GM18951 (cell line): Measurements from ENCODE around the gene TNC.

Experiments
- POLR2A ChIP-seq: IDR thresholded peaks from 4 replicates; pipeline ENCODE4 v1.6.1; 2011; ENCODE audit warnings: mild to moderate bottlenecking; ENCODE audit not compliant: insufficient read length, insufficient read depth; ENCODE audit errors: extremely low read depth
- in situ Hi-C: fragments of 300-500 bp; cut with MboI; formaldehyde crosslinking; loops from one replicate; pipeline ENCODE4 v1.12.0; 2022; ENCODE audit warnings: low sequenced_read_pairs, mixed read lengths, inconsistent platforms; ENCODE audit not compliant: unreplicated experiment

The TNC gene

DNA sequence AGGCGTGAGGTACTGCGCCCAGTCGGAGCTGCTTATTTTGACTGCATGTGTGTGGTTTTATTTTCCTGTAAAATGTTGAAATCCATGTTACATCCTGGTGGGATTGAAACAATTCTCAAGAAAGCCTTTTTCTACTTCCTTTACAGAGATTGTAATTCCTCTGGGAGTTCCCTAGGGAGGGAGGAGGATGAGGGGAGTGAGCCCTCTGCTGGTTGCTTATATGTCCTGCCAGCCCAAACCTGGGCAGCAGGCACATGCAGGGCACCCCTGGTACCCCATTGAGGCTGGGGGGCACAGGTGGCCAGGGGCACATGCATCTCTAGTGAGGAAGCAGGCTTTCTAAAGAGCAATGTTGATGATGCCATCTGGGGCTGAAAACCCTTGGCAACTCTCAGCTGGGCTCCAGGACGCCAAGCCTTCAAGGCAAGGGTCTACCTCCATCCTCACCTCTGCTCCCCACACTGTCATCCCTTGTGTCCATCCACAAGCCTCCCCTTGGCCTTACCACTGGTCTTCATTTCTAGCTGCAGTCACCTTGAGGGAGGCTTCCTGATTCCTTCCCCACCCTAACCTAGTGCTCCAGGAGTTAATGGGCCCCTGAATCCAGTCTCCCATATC is 102.8 kb downstream of the TNC start:
- TF ChIP-seq POLR2A: no peak
- in situ Hi-C loops: no loop called here

DNA sequence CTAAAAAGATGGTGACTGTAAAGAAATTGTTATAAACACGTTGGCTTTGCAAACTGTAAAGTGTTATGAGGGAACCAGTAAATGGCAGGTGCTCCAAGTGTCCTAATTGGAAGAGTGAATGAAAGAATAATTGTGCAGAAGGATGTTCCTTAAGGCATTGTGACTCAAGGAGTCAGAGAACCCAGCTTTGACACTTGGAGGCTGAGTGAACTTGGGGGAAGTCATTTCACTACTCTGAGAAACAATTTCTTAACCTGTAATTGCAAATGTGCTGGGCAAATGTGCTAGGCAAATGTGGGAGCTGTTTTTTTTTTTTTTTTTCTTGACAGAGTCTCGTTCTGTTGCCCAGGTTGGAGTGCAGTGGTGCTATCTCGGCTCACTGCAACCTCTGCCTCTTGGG is 103.5 kb downstream of the TNC start:
- in situ Hi-C loops: loop anchor here (5.0 kb wide), 3 partner anchors 102 to 342 kb away; no protein-coding TSS in a partner anchor
- no peak for TF ChIP-seq POLR2A

DNA sequence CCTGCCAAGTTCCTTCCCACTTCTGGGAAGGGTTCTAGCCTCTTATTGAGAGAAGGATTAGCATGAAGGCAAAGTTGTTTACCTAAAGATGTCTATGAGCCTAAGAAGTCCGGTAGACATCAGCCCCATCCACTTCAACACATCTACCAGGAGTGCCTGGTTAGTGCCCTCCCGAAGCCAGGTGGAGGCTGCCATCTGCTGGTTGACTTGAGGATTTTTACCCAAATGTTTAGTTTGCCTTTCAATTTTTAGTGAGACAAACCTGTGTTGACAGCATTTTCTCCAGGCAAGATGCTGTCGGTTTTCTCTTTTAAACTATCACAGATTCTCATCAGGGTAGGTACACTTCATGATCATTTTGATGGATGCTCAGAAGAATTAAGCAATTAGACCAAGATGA is 104.0 kb downstream of the TNC start:
- in situ Hi-C loops: loop anchor here (5.0 kb wide), 3 partner anchors 102 to 342 kb away; no protein-coding TSS in a partner anchor
- TF ChIP-seq POLR2A: no peak

DNA sequence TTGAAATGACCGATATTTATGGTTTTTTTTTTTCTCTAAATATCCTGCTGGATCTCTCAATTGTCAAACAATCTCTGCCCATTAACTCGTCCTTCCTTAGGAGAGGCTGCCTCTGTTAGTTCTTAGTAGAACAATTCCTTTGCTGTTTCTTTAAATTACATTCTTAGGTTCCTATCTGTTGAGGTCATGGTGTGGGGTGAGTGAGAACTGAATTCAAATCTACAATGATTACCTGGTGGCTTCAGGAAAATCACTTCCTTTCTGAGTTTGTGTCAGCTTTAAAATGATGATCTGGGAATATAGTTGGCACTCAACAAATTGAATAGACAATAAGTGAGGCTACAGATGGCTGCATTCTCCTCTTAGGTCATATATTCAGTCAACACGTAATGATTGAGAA is 105.5 kb downstream of the TNC start:
- in situ Hi-C loops: loop anchor here (5.0 kb wide), 3 partner anchors 100 to 340 kb away; no protein-coding TSS in a partner anchor
- no peak for TF ChIP-seq POLR2A

DNA sequence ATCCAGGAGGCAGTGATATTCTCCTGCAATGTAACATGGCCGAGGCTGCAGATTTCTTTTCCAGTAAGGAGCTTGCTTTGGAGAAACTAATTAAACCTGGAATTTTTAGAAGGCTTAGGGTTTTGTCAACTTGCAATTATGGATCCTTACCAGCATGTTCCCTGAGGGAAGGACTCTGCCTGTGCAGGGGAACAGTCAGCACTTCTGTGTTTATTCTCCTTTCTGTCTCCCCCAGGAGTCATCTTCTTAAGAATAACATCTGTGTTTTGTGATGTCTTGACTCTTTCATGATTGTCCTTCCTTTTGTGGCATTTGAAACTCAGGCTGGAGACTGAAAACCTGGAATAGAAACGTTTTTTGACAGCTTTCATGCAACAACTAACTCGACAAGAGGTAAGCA is 107.1 kb downstream of the TNC start:
- TF ChIP-seq POLR2A: no peak
- in situ Hi-C loops: loop anchor here (5.0 kb wide), 3 partner anchors 99 to 339 kb away; no protein-coding TSS in a partner anchor

DNA sequence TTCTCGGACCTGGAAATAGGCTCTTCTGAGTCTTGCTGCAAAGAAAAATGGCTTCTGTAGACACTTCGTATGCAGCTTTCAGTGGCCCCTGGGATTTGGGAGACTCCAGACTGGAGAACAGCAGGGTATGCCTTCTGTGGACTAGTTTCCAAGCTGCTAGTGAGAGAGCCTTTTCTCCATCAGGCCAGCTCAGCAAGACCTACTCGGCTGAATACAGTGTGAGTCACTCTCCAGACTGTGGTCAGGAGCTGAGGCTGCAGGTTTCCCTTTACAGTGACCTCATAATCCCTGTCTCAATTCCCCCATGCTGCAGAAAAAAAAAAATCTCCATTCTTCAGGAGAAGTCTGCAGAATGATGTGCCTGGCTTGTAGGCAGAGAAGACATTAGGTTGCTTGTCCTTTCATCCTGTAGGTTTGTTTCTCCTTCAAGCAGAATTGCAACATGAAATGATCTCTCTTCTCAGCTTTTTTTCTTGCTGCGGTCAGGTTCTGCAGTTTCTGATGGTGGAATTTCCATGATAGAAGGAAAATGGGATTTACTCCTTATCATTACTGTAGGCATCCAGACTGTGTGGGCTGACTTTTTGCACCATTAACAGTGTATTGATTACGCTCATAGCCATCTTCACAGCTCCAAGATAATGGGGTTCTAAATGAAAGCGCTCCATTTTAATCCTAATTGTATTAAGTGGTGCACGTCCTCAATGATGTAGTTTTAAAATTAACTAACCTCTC is 109.3 kb downstream of the TNC start:
- in situ Hi-C loops: no loop called here
- no peak for TF ChIP-seq POLR2A

DNA sequence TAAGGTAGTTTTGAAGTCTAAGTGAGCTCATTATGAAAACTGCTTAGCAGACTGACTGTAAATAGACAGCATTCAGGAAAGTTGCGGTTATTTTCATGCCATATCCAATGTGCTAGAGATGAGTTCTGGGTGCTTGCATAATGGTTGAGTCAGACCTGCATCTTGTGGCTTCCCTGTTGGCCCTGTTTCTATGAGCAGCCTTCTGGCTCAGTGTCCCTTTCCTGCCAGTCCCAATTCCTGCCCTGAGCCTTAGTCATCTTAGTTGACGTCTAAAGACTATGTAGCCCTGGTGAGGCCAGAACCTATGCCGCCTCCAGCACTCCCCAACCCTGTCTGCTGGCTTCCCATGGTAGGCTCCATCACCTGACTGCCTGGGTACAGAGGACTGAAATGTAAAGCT is 111.3 kb downstream of the TNC start:
- no peak for TF ChIP-seq POLR2A
- in situ Hi-C loops: no loop called here

DNA sequence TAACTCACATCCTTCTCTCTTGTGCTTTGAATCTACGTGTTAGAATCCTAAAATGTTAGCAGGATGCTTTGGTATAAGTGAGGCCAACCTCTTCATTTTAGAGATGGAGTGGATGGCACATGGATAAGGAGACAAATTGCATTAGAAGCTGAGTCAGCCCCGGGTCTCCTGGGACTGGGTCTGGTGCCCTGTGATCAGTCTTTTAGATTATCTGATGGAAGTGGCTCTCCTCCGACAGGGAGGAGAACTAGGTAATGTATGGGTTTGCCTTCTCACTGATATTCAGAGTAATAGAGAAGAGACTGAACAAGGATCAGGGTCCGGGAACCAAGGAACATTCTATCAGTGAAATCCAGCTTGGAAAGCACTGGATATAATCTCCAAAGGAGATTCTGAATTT is 112.6 kb downstream of the TNC start:
- in situ Hi-C loops: no loop called here

DNA sequence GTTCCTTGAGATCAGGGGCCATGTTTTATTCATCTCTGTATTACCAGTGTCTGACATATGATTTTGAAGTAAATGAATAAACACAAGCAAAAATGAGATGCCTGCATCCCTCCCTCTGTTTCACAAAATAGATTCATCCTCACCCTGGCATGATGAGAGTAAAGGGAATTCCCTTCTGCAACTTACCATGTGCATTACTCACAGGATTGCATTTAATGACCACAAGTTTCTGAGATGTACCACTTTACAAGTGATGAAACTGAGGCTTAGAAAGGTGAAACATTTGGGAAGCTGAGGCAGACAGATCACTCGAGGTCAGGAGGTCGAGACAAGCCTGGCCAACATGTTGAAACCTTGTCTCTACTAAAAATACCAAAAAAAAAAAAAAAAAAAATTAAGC is 113.4 kb downstream of the TNC start:
- no peak for TF ChIP-seq POLR2A
- in situ Hi-C loops: no loop called here

More for the DNA sequence above, 112.6 kb downstream of the TNC start:
- no peak for TF ChIP-seq POLR2A

DNA sequence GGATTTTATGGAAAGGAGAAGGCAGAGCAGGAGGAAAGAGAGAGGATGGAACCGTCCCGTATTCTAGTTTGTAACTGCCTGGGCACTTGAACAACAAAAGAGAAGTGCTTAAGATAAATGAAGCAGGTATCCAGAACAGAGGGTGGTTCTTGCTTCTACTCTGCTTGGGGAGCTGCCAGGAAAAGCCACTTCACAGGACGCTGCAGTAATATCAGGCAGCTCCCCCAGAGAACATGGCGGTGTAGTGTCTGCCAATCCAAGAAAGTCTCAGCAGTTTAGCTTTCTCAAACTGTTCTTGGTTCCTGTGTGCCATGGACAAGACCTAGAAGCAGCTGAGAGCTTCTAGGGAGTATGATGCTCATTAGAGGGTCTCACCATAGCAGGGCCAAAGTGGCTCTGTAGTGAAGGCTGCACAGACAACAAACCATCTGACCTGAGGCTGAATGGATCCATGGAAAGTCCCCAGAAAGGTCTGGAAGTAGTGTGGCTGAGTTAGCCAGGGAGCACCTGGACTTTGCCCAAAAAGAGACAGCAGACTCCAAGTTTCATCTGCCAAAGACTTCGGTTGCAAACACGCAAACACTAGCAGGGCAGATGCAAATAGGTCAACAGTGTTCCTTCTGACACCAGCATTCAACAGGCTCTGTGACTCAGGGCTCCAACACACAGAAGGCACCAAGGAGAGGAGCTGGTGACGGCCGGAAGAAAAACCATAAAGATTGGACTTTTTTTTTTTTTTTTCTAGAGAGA is 115.4 kb downstream of the TNC start:
- no peak for TF ChIP-seq POLR2A
- in situ Hi-C loops: no loop called here

DNA sequence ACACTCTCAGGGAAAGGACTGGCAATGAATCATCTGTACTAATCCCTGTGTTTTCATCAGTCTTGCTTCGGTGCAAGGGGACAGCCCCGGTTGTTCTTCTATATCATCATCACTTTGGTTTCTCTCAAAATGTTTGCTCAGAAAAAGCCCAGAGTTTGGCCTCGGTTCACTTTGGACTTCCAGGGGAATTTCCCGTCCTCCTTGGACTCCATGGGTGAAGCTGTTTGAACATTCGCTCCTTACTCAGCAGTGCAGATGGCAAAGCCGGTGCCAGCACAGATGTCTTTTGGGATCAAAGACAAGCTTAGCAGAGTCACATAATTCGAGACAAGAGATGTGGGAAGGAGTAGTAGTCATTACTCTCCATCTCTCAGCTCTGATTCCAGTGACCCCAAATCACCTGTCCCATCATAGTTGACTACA is 117.7 kb downstream of the TNC start:
- in situ Hi-C loops: no loop called here
- TF ChIP-seq POLR2A: no peak

DNA sequence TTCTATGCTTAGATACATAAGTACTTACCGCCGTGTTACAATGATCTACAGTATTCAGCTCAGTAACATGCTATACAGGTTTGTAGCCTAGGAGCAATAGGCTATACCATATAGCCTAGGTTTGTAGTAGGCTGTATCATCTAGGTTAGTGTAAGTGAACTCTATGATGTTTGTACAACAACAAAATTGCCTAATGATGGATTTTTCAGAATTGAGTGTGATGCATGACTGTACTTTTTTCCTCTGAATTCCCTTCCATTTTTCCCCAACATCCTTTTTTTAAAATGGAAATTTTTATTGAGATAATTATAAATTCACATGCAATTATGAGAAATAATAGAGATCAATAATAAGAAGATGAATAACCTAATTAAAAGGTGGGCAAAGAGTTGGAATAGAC is 119.6 kb downstream of the TNC start:
- no peak for TF ChIP-seq POLR2A
- in situ Hi-C loops: no loop called here

DNA sequence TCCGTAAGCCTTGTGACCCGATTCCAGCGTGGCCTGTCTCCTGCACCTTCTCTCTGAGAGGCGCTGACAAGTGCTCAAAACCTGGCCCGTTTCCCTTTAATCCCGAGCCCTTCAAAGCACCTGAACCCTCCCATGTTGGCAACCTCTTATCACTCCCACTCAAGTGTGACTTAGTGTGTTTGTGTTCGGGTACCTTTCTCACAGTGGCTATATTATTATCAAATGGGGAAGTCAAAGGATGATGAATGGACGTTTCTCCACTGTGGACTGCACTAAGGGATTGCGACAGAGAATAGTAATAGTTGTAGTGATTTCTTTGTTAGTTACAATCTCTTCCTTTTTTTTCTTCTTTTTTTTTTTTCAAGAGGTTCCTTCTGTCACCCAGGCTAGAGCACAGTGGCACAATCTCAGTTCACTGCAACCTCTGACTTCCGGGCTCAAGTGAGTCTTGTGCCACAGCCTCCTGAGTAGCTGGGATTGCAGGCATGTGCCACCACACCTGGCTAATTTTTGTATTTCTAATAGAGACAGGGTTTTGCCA is 122.2 kb downstream of the TNC start:
- in situ Hi-C loops: no loop called here
- TF ChIP-seq POLR2A: no peak

DNA sequence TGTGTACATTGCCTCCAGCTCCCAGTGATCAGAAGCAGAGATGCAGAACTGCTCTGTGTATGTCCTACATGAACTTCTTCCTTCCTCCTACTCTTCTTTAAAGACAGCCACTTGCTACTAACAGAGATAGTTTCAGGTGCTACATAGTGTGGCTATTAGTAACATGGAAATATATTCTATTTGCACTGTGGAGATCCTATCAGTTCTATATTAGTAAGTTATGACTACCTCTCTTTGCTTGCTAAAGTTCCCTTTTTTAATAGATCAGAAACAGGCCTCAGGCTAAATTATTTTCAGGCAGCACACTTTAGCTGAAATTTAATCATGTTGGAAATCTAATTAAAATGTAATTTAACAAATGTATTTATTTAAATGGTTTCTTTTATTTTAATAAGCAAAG is 123.2 kb downstream of the TNC start:
- TF ChIP-seq POLR2A: no peak
- in situ Hi-C loops: no loop called here

DNA sequence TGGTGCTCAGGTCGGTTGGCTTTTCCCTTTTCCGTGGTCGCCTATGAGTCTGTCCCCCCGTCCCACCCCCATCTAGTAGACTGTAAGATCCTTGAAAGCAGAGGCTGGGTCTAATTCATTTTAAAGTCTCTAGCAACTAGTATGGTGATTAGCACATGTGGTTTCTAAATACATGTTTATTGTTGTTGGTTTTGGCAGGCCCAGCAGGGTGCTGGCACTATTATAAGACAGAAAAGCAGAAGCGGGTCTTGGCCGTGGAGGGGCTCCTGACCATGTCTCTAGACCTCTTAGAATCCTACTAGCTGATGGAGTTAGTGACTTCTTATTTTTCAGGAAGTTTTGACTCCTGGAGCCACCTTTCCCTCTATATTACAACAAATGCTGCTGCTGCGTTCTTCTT is 126.1 kb downstream of the TNC start:
- in situ Hi-C loops: no loop called here
- no peak for TF ChIP-seq POLR2A
